H1 (cell line): ENCODE measurements around the gene PRMT3. TPM values are rescaled to one million over a fixed set of nuclear protein-coding genes. Genes with fewer than 3 reads are reported as not detected.

Experiments used
- BRCA1 ChIP-seq: IDR thresholded peaks from 2 replicates; pipeline ENCODE4 v1.6.1; 2012; ENCODE audit warnings: low read depth, low read length, improper control_type of control experiment
- CTBP2 ChIP-seq: IDR thresholded peaks from 2 replicates; pipeline ENCODE4 v1.7.0; 2011; ENCODE audit warnings: borderline replicate concordance, mild to moderate bottlenecking, moderate library complexity, mixed read lengths, low read length; ENCODE audit not compliant: insufficient read depth, insufficient read length
- POU5F1 ChIP-seq: IDR thresholded peaks from 2 replicates; pipeline ENCODE4 v1.6.1; 2011; ENCODE audit warnings: low read depth, mild to moderate bottlenecking, low read length, moderate library complexity
- RXRA ChIP-seq: IDR thresholded peaks from 2 replicates; pipeline ENCODE4 v1.6.1; 2011; ENCODE audit warnings: low read depth, mild to moderate bottlenecking, low read length, moderate library complexity; ENCODE audit not compliant: insufficient read depth
- TCF12 ChIP-seq: IDR thresholded peaks from 2 replicates; pipeline ENCODE4 v1.6.1; 2011; ENCODE audit warnings: low read depth, mild to moderate bottlenecking, low read length
- TEAD4 ChIP-seq: IDR thresholded peaks from 2 replicates; pipeline ENCODE4 v1.6.1; 2012; ENCODE audit warnings: low read depth, low read length, inconsistent platforms, mixed read lengths
- polyA plus RNA-seq, 7 experiments: library from polyadenylated mRNA; depleted of rRNA in 3 of 7; stranded (reverse) in 5 of 7; unstranded in 2 of 7; fragments of >200 nt in 5 of 7; fragments of 200-250 nt in 2 of 7; gene quantifications; 1 replicate in 5 of 7; 2 replicates in 1 of 7; 4 replicates in 1 of 7; pipeline versions ENCODE4 v1.2.1 to v1.2.3, GENCODE V29; 2011 to 2013; ENCODE audit warnings: missing spikeins in 2 of 7, mixed read lengths in 2 of 7
- total RNA-seq: library from RNA; stranded (reverse); fragmentation: NEBNext Ultra II Directional; extraction: Animal tissue kit (Norgen Biotek cat#: 25700); gene quantifications from 2 replicates; pipeline ENCODE4 v1.2.1, GENCODE V29; 2021
- TF ChIP-seq, protein P1 (sequence below): fragments of 300-600 bp; sonication (generic); IDR thresholded peaks from 2 replicates; pipeline ENCODE4 v1.7.1; 2012; ENCODE audit warnings: low read length, moderate library complexity, mild to moderate bottlenecking, inconsistent platforms; ENCODE audit not compliant: insufficient replicate concordance

The PRMT3 gene
- total and polyA plus RNA-seq, 2 of the 8 experiments (the other 6 are each of a cell fraction or from before 2014, with no cell fraction given), result 11.2 to 26.5 TPM

DNA sequence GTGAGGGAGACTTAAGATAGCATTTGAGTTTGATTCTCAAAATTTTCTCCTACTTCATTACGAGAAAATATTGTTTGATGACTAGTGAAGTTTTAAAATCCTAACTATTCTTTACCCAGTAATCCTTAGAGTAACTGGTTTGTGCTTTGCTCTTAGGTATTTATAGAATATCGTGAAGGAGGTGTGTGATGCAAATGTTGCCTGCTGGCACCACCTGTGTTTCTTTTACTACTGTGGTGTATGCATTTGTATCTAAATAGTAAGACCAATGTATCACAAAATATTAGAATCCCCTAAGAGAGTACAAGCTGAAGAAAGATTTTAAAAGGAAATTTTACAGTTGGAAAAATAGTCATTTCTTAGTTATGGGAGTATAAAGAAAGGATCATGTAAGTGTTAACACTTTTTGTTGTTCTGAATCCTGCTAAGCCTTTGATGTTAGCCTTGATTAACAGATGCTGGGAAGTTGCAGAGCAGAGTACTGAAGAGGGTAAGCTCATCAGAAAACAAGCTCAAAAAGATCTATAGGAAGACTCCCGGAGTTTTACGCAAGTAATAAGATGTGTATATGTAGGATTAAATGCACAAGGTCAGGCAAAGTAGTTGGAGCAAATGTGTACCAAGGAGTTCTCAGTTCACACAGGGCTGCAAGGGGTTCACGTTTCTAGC is 109.7 kb downstream of the PRMT3 start (continued):
- TF ChIP-seq, protein P1, sequence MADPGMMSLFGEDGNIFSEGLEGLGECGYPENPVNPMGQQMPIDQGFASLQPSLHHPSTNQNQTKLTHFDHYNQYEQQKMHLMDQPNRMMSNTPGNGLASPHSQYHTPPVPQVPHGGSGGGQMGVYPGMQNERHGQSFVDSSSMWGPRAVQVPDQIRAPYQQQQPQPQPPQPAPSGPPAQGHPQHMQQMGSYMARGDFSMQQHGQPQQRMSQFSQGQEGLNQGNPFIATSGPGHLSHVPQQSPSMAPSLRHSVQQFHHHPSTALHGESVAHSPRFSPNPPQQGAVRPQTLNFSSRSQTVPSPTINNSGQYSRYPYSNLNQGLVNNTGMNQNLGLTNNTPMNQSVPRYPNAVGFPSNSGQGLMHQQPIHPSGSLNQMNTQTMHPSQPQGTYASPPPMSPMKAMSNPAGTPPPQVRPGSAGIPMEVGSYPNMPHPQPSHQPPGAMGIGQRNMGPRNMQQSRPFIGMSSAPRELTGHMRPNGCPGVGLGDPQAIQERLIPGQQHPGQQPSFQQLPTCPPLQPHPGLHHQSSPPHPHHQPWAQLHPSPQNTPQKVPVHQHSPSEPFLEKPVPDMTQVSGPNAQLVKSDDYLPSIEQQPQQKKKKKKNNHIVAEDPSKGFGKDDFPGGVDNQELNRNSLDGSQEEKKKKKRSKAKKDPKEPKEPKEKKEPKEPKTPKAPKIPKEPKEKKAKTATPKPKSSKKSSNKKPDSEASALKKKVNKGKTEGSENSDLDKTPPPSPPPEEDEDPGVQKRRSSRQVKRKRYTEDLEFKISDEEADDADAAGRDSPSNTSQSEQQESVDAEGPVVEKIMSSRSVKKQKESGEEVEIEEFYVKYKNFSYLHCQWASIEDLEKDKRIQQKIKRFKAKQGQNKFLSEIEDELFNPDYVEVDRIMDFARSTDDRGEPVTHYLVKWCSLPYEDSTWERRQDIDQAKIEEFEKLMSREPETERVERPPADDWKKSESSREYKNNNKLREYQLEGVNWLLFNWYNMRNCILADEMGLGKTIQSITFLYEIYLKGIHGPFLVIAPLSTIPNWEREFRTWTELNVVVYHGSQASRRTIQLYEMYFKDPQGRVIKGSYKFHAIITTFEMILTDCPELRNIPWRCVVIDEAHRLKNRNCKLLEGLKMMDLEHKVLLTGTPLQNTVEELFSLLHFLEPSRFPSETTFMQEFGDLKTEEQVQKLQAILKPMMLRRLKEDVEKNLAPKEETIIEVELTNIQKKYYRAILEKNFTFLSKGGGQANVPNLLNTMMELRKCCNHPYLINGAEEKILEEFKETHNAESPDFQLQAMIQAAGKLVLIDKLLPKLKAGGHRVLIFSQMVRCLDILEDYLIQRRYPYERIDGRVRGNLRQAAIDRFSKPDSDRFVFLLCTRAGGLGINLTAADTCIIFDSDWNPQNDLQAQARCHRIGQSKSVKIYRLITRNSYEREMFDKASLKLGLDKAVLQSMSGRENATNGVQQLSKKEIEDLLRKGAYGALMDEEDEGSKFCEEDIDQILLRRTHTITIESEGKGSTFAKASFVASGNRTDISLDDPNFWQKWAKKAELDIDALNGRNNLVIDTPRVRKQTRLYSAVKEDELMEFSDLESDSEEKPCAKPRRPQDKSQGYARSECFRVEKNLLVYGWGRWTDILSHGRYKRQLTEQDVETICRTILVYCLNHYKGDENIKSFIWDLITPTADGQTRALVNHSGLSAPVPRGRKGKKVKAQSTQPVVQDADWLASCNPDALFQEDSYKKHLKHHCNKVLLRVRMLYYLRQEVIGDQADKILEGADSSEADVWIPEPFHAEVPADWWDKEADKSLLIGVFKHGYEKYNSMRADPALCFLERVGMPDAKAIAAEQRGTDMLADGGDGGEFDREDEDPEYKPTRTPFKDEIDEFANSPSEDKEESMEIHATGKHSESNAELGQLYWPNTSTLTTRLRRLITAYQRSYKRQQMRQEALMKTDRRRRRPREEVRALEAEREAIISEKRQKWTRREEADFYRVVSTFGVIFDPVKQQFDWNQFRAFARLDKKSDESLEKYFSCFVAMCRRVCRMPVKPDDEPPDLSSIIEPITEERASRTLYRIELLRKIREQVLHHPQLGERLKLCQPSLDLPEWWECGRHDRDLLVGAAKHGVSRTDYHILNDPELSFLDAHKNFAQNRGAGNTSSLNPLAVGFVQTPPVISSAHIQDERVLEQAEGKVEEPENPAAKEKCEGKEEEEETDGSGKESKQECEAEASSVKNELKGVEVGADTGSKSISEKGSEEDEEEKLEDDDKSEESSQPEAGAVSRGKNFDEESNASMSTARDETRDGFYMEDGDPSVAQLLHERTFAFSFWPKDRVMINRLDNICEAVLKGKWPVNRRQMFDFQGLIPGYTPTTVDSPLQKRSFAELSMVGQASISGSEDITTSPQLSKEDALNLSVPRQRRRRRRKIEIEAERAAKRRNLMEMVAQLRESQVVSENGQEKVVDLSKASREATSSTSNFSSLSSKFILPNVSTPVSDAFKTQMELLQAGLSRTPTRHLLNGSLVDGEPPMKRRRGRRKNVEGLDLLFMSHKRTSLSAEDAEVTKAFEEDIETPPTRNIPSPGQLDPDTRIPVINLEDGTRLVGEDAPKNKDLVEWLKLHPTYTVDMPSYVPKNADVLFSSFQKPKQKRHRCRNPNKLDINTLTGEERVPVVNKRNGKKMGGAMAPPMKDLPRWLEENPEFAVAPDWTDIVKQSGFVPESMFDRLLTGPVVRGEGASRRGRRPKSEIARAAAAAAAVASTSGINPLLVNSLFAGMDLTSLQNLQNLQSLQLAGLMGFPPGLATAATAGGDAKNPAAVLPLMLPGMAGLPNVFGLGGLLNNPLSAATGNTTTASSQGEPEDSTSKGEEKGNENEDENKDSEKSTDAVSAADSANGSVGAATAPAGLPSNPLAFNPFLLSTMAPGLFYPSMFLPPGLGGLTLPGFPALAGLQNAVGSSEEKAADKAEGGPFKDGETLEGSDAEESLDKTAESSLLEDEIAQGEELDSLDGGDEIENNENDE, result peak; percentile 54
- TF ChIP-seq CTBP2 (no peak), POU5F1 (no peak), BRCA1 (no peak), RXRA (no peak), TEAD4 (no peak), TCF12 (peak; percentile 69; the same call in 1 of the 2 replicates)
